ENCODE data around the gene MAPRE3.

GRCh38 chr2:27000995-27001394, 30.6 kb downstream of the MAPRE3 start:
- TF ChIP-seq YY1 (IDR thresholded peaks at IDR 0.05; ENCODE audit: insufficient read depth, insufficient read length) = no peak
- TF ChIP-seq SUZ12 (IDR thresholded peaks at IDR 0.05; ENCODE audit: extremely low read depth, insufficient read depth, insufficient read length) = no peak
- no peak for TF ChIP-seq ZNF274 (IDR thresholded peaks at IDR 0.05; ENCODE audit: low read depth, low read length)

Data from NT2/D1 (cell line).